ENCODE measurements around the gene SLC33A1.
"Not testable (repeated sequence)": the region's sequence is repeated elsewhere in the genome, so short reads cannot be mapped to it uniquely, and the experiment has no call there.

SLC33A1 gene

DNA sequence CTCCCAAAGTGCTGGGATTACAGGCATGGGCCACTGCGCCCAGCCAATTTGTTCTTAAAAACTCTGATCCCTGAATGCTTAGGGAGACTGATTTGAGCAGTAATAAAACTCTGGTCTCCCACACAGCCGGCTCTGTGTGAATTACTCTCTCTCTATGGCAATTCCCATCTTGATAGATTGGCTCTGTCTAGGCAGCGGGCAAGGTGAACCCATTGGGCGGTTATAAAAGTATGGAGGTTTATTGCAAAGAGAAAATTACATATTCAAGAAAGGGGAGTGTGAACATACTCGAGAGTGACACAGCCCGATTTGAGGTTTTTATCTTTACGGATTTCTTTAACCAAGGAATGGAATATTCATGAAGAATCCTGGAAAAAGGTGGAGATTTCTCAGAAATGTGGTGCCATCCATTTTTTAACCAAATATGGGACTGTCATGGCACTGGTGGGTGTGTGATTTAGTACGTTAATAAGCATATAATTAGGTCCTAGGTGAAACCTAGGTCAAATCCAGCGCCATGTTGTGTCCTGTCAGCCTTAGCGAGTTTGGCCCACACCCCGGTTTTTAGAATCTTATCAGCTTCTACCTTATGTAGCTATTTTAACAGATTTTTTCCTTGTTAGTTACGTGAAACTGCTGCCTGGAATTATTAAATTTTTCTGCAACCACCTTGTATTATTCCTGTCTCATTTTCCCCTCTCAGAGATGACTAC lies 9.0 kb upstream of the SLC33A1 start:
- H3K4me3 ChIP-seq (ENCODE audit: low read depth, low read length) = no peak overlapping the region
- DNase-seq (ENCODE audit: low read depth) = no peak

- DNase-seq (ENCODE audit: low read depth); H3K4me3 ChIP-seq (ENCODE audit: low read depth, low read length): not testable (repeated sequence)
These were observed 8.2 kb upstream of the SLC33A1 start for GRCh38 chr3:155862290-155862982.

GRCh38 chr3:155861476-155862183 lies 7.4 kb upstream of the SLC33A1 start:
- DNase-seq (ENCODE audit: low read depth) = no peak
- no peak overlapping the region for H3K4me3 ChIP-seq (ENCODE audit: low read depth, low read length)

GRCh38 chr3:155860424-155860823 lies 6.2 kb upstream of the SLC33A1 start:
- not testable (repeated sequence) for DNase-seq (ENCODE audit: low read depth); H3K4me3 ChIP-seq (ENCODE audit: low read depth, low read length)

GRCh38 chr3:155859859-155860258 lies 5.6 kb upstream of the SLC33A1 start:
- DNase-seq (ENCODE audit: low read depth) = no peak
- no peak overlapping the region for H3K4me3 ChIP-seq (ENCODE audit: low read depth, low read length)

DNA sequence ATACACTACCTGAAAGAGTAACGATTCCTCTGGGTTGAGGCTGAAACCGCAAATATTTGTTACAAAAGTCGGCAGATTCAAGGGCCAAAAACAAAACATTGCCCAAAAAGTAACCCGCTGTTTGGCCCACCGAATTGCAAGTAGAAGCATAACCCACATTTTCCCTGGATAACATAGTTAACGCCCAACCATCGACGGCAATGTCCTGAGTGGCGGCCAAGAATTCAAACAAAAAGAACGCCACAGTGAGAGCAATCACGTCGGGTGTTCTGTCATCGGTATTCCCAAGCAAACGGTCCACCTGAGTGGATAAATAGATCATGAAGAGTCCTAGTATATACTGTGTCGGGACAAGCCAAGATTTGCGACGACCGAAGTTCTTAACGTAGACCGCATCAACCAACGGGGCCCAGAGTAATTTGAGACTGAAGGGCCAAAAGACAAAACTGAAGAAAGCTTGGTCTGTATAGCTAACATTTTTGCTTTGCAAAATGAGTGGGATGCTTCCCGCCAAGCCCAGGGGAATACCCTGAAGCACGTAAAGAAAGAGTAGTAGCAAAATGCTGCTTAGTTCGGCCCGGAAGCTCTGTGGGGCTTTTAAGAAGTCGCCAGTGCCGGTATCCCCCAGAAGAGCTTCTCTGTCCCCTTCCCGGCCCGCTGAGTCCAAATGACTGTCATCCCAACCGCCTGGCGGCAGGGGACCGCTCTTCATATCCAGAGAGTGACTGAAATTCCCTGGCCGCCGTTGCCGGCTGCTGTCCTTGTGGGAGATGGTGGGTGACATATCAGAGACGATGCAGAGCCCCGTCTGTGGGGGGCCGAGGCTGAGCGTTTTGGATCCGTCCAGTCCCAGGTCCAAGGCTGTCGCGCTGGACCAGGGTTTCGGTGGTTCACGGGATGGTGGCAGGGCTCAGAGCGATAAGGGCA lies 750 bp downstream of the SLC33A1 start:
- H3K4me3 ChIP-seq (ENCODE audit: low read depth, low read length) = peak overlapping the region; percentile 99
- no peak for DNase-seq (ENCODE audit: low read depth)

DNA sequence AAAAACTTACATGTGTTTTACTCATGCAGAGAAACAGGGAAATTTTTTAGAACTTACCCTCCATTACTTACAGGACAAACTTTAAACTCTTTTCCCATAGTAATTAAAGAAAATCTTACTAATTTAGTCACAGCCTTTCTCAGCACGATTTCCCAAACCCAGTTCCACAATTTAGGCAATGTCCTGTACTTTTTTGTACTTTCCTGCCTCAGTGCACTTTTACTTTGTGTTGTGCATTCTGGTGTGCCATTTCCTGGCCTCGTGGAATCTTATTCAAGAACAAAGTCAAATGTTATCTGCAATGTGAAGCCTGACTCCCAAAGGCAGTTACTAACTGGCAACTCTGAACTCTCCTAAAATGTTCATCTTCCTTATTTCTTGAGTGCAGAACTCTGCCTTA lies 1.9 kb downstream of the SLC33A1 start:
- no peak for DNase-seq (ENCODE audit: low read depth)
- peak overlapping the region; percentile 99 for H3K4me3 ChIP-seq (ENCODE audit: low read depth, low read length)

- H3K4me3 ChIP-seq (ENCODE audit: low read depth, low read length) = not testable (repeated sequence)
These were observed 4.8 kb downstream of the SLC33A1 start for GRCh38 chr3:155849404-155849803.

GRCh38 chr3:155847993-155848392 lies 6.2 kb downstream of the SLC33A1 start:
- H3K4me3 ChIP-seq (ENCODE audit: low read depth, low read length) = no peak overlapping the region
- DNase-seq (ENCODE audit: low read depth) = no peak

More at GRCh38 chr3:155849404-155849803, 4.8 kb downstream of the SLC33A1 start:
- DNase-seq (ENCODE audit: low read depth) = not testable (repeated sequence)

DNA sequence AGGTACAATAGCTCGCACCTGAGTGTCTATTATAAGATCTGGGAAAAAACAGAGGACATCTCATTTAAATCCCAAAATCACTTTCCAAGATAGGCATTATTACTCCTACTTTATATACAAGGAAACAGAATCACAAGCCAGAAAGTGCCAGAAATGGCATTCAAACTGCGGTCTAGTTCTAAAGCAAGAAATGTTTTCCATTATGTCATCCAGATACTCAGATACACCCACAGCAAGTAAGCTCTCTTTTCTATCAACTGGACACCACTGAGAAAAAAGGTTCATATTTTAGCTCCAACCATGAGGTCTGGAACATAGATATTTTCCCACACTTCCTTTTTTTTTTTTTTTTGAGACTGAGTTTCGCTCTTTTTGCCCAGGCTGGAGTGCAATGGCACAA lies 8.1 kb downstream of the SLC33A1 start:
- no peak for DNase-seq (ENCODE audit: low read depth)
- no peak overlapping the region for H3K4me3 ChIP-seq (ENCODE audit: low read depth, low read length)

DNA sequence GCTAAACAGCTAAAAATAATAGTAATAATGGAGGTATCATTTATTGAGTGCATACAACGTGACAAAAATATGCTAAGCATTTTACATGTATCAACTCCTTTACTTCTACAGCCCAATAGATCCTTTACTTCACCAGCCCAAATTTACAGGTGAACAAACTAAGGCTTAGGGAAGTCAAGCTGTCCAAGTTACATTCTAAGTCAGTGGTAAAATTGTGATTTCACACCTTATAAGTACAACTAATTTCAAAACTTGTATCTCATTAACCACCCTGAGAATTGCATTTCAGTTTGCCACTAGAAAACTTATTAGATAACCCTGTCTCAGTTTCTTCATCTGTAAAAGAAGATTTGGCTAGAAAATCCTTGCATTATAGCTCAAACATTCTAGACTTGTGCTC lies 10.7 kb downstream of the SLC33A1 start:
- DNase-seq (ENCODE audit: low read depth) = no peak
- H3K4me3 ChIP-seq (ENCODE audit: low read depth, low read length) = no peak overlapping the region

- DNase-seq (ENCODE audit: low read depth) = no peak
- no peak overlapping the region for H3K4me3 ChIP-seq (ENCODE audit: low read depth, low read length)
These were observed 18.7 kb downstream of the SLC33A1 start for GRCh38 chr3:155835341-155836071.

DNA sequence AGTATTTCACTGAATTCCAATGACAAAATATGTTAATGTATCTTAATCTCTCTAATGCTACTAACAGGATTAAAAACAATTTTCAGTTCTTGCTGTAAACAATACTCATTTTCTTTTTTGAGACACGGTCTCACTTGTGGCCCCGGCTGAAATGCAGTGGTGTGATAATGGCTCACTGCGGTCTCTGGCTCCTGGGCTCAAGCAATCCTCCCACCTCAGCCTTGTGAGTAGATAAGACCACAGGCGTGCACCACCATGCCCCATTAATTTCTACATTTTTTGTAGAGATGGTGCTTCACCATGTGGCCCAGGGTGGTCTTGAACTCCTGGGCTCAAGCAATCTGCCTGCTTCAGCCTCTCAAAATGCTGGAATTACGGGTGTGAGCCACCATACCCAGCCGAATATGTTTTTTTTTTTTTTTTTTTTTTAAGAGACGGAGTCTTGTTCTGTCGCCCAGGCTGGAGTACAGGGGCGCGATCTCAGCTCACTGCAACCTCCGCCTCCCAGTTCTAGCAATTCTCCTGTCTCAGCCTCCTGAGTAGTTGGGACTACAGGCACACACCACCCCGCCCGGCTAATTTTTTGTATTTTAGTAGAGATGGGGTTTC lies 25.6 kb downstream of the SLC33A1 start:
- DNase-seq (ENCODE audit: low read depth); H3K4me3 ChIP-seq (ENCODE audit: low read depth, low read length): not testable (repeated sequence)

DNA sequence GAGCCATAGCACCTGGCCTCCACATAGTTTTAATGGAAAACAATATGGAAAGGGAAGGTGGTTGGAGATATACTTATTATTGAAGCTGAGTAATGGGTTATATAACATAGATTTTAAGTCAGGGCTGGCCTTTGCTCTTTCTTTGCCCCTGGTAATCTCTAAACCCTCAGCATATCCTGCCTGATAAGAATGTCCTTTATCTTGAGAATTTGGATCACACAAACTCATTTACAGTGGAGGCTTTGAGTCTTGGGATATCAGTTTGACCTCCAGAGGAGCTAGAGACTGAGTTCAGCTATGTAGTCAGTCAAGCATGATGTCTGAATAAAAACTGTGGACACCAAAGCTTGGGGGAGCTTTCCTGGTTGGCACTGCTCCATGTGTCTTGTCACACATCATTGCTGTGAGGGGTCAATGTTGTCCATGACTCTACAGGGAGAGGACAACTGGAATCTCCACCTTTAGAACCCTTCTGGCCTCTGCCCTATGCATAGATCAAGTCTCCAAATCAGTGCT lies 39.1 kb downstream of the SLC33A1 start:
- no peak overlapping the region for H3K4me3 ChIP-seq (ENCODE audit: low read depth, low read length)
- DNase-seq (ENCODE audit: low read depth) = no peak

DNA sequence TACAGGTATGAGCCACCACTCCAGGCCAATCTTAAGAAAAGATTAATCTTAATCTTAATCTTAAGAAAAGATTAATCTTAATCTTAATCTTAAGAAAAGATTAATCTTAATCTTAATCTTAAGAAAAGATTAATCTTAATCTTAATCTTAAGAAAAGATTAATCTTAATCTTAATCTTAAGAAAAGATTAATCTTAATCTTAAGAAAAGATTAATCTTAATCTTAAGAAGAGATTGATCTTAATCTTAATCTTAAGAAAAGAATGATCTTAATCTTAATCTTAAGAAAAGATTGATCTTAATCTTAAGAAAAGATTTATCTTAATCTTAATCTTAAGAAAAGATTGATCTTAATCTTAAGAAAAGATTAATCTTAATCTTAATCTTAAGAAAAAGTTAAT lies 41.0 kb downstream of the SLC33A1 start:
- DNase-seq (ENCODE audit: low read depth); H3K4me3 ChIP-seq (ENCODE audit: low read depth, low read length): not testable (repeated sequence)

- DNase-seq (ENCODE audit: low read depth) = no peak
- H3K4me3 ChIP-seq (ENCODE audit: low read depth, low read length) = no peak overlapping the region
These were observed 45.0 kb downstream of the SLC33A1 start for GRCh38 chr3:155809181-155809580.

GRCh38 chr3:155807823-155808222 lies 46.4 kb downstream of the SLC33A1 start:
- DNase-seq (ENCODE audit: low read depth) = no peak
- no peak overlapping the region for H3K4me3 ChIP-seq (ENCODE audit: low read depth, low read length)
